HCT116 (cell line): ENCODE measurements around the gene WDFY2. TPM values are rescaled to one million over a fixed set of nuclear protein-coding genes. Genes with fewer than 3 reads are reported as not detected.

ENCODE experiments used
- ATAC-seq: fragments of 200-7000 bp; cut with Tn5 transposase; 2 replicates; pipeline ENCODE4 v1.9.1; 2020; ENCODE audit warnings: mild to moderate bottlenecking, moderate library complexity
- BruUV-seq: library from RNA; stranded (reverse); fragments of 400-500 nt; replicated peaks from 2 replicates; lab custom pipeline; 2021; lab: Mats Ljungman, UMichigan
- CTCF ChIA-PET: fragments of 300-600 bp; sonication (Branson Sonifier 250); formaldehyde crosslinking; loops from one replicate; lab custom pipeline; 2021; ENCODE audit warnings: antibody characterized with exemption; lab: Charles Lee
- POLR2A ChIA-PET: fragments of 300-600, 350-600 bp; sonication (Branson Sonifier 250); formaldehyde crosslinking; loops from one replicate; lab custom pipeline; 2021; ENCODE audit warnings: antibody characterized with exemption; lab: Charles Lee
- RAD21 ChIA-PET, 2 experiments: fragments of 300-600 bp; sonication (Branson Sonifier 250); formaldehyde crosslinking; loops; one replicate each; lab custom pipeline; 2023; ENCODE audit warnings: low total read pairs in 2 of 2; ENCODE audit not compliant: uncharacterized antibody in 2 of 2, unreplicated experiment in 2 of 2, low non-redundant PET in 1 of 2; lab: Charles Lee
- DNase-seq: peaks from one replicate; pipeline ENCODE4 v3.0.0-alpha.2; 2010; ENCODE audit warnings: low read depth, low spot score
- H2AFZ ChIP-seq: fragments of 200-600 bp; shearing (Covaris generic), sonication (generic); 2 replicates; pipeline ENCODE4 v1.6.1; 2017; ENCODE audit warnings: low read depth, mixed run types, mixed read lengths, antibody characterized with exemption, low read length; ENCODE audit not compliant: poor library complexity, severe bottlenecking
- H3K27ac ChIP-seq: 2 replicates; pipeline ENCODE4 v1.5.1; 2012; ENCODE audit warnings: low read depth, low read length
- H3K27me3 ChIP-seq: fragments of 200-600 bp; sonication (generic); 2 replicates; pipeline ENCODE4 v1.6.1; 2016; ENCODE audit warnings: mixed run types, low read length, mixed read lengths; ENCODE audit not compliant: insufficient read depth
- H3K36me3 ChIP-seq, 2 experiments: fragments of 200-500 bp in 1 of 2; fragments of 200-600 bp in 1 of 2; sonication (Bioruptor generic) in 1 of 2; sonication (generic) in 1 of 2; 2 replicates each; pipeline versions ENCODE4 v1.5.1 to v1.6.1; 2014 to 2016; ENCODE audit warnings: low read length in 2 of 2, inconsistent platforms in 1 of 2, mixed read lengths in 1 of 2, mixed run types in 1 of 2; ENCODE audit not compliant: insufficient read depth in 2 of 2, control insufficient read depth in 1 of 2
- H3K4me1 ChIP-seq, 2 experiments: fragments of 200-600 bp in 1 of 2; sonication (generic) in 1 of 2; 2 replicates each; pipeline versions ENCODE4 v1.5.1 to v1.6.1; 2012 to 2017; ENCODE audit warnings: low read length in 2 of 2, inconsistent platforms in 1 of 2, mild to moderate bottlenecking in 1 of 2, mixed read lengths in 1 of 2, mixed run types in 1 of 2, moderate library complexity in 1 of 2; ENCODE audit not compliant: insufficient read depth in 2 of 2, control insufficient read depth in 1 of 2
- H3K4me2 ChIP-seq: fragments of 200-600 bp; sonication (generic); 2 replicates; pipeline ENCODE4 v1.6.1; 2017; ENCODE audit warnings: mixed run types, low read length, mixed read lengths
- H3K4me3 ChIP-seq, 2 experiments: fragments of 200-600 bp in 1 of 2; sonication (generic) in 1 of 2; replicated peaks in 1 of 2; 2 replicates each; pipeline ENCODE4 v1.5.1; 2011 to 2016; ENCODE audit warnings: low read length in 2 of 2, control low read depth in 1 of 2, low read depth in 1 of 2, mild to moderate bottlenecking in 1 of 2, mixed read lengths in 1 of 2, mixed run types in 1 of 2
- H3K79me2 ChIP-seq: fragments of 200-600 bp; sonication (generic); 2 replicates; pipeline ENCODE4 v1.6.1; 2017; ENCODE audit warnings: mild to moderate bottlenecking, mixed run types, low read length, moderate library complexity, mixed read lengths; ENCODE audit not compliant: insufficient read depth
- H3K9ac ChIP-seq: fragments of 200-600 bp; sonication (generic); 2 replicates; pipeline ENCODE4 v1.6.1; 2016; ENCODE audit warnings: low read length, mixed read lengths
- H3K9me2 ChIP-seq: fragments of 200-600 bp; sonication (generic), shearing (Covaris generic); 2 replicates; pipeline ENCODE4 v1.6.1; 2017; ENCODE audit warnings: mixed run types, mild to moderate bottlenecking, moderate library complexity; ENCODE audit not compliant: insufficient read depth
- H3K9me3 ChIP-seq, 2 experiments: fragments of 200-500 bp in 1 of 2; fragments of 200-600 bp in 1 of 2; sonication (Bioruptor generic) in 1 of 2; sonication (generic) in 1 of 2; 2 replicates each; pipeline ENCODE4 v1.6.1; 2014 to 2017; ENCODE audit warnings: low read length in 2 of 2, mixed read lengths in 2 of 2, inconsistent platforms in 1 of 2, low read depth in 1 of 2, mild to moderate bottlenecking in 1 of 2, mixed run types in 1 of 2, moderate library complexity in 1 of 2; ENCODE audit not compliant: control insufficient read depth in 1 of 2, insufficient read depth in 1 of 2
- H4K20me1 ChIP-seq: fragments of 200-600 bp; sonication (generic), shearing (Covaris generic); 2 replicates; pipeline ENCODE4 v1.6.1; 2017; ENCODE audit warnings: mixed run types, mild to moderate bottlenecking, moderate library complexity; ENCODE audit not compliant: insufficient read depth
- CBX3 ChIP-seq: IDR thresholded peaks from 2 replicates; pipeline ENCODE4 v1.6.1; 2012; ENCODE audit warnings: low read depth
- EZH2 ChIP-seq: fragments of 200-600 bp; sonication (generic); IDR thresholded peaks from 2 replicates; pipeline ENCODE4 v1.6.1; 2017; ENCODE audit warnings: antibody characterized with exemption, mixed run types
- EZH2phosphoT487 ChIP-seq: fragments of 200-600 bp; IDR thresholded peaks from 2 replicates; pipeline ENCODE4 v1.6.1; 2018; ENCODE audit warnings: antibody characterized with exemption, borderline replicate concordance
- JUND ChIP-seq: IDR thresholded peaks from 2 replicates; pipeline ENCODE4 v1.6.1; 2012
- POLR2AphosphoS5 ChIP-seq: IDR thresholded peaks from 2 replicates; pipeline ENCODE4 v1.6.1; 2011; ENCODE audit warnings: mild to moderate bottlenecking, low read depth, low read length, moderate library complexity
- REST ChIP-seq: IDR thresholded peaks from 2 replicates; pipeline ENCODE4 v1.6.1; 2012; ENCODE audit warnings: low read depth
- SIN3A ChIP-seq: IDR thresholded peaks from 2 replicates; pipeline ENCODE4 v1.6.1; 2012; ENCODE audit warnings: low read depth
- SP1 ChIP-seq: IDR thresholded peaks from 2 replicates; pipeline ENCODE4 v1.6.1; 2012; ENCODE audit warnings: low read depth
- TCF7L2 ChIP-seq: IDR thresholded peaks from 2 replicates; pipeline ENCODE4 v1.7.0; 2011; ENCODE audit warnings: borderline replicate concordance, inconsistent platforms; ENCODE audit not compliant: insufficient read depth, insufficient read length; ENCODE audit errors: extremely low read depth
- YY1 ChIP-seq: IDR thresholded peaks from 2 replicates; pipeline ENCODE4 v1.6.1; 2011; ENCODE audit warnings: low read length, low read depth, moderate library complexity, mild to moderate bottlenecking; ENCODE audit not compliant: insufficient replicate concordance; ENCODE audit errors: extremely low read depth
- ZFX ChIP-seq: fragments of 450-650 bp; IDR thresholded peaks from 2 replicates; pipeline ENCODE4 v1.6.1; 2017
- ZNF274 ChIP-seq: fragments of 200-500 bp; sonication (Bioruptor generic); IDR thresholded peaks from 2 replicates; pipeline ENCODE4 v1.6.1; 2014; ENCODE audit warnings: mild to moderate bottlenecking, low read depth, low read length, inconsistent platforms
- intact Hi-C: fragments of 100-400 bp; cut with micrococcal nuclease; formaldehyde crosslinking; loops from 2 replicates; pipeline ENCODE4 v1.10.0; 2022
- total RNA-seq: library from RNA; stranded (reverse); gene quantifications from one replicate; pipeline ENCODE4 v1.2.1, GENCODE V29; 2021; ENCODE audit not compliant: unreplicated experiment
- TF ChIP-seq, protein P1 (sequence below): IDR thresholded peaks from 2 replicates; pipeline ENCODE4 v1.6.1; 2011; ENCODE audit warnings: mild to moderate bottlenecking, low read length, moderate library complexity; ENCODE audit not compliant: insufficient replicate concordance; ENCODE audit errors: extremely low read depth
- TF ChIP-seq, protein P2 (sequence below): IDR thresholded peaks from 2 replicates; pipeline ENCODE4 v1.6.1; 2012

WDFY2 gene
- total RNA-seq, 1 experiment from 2014 or later = 6.1 TPM

DNA sequence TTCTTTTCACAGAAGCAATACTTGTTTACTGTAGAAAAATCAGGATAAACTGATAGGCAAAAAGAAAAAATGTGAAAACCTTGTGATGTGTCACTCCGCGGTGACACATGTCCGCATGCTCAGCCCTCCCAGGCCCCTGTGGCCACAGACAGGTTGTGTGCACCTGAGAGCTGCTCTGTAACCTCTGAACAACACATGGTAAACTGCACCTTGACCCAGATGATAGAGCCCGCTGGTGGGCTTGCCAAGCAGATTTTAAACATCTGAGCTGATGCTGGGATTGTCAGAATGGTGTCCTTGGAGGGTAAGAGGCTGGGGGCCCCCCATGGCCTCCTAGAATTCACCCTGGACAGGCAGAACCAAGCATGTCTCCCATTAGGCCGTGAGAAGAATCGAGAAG, 185.9 kb downstream of the WDFY2 start:
- no peak overlapping the region for H3K9ac ChIP-seq
- no peak for ATAC-seq
- RAD21 ChIA-PET = no interaction called here

DNA sequence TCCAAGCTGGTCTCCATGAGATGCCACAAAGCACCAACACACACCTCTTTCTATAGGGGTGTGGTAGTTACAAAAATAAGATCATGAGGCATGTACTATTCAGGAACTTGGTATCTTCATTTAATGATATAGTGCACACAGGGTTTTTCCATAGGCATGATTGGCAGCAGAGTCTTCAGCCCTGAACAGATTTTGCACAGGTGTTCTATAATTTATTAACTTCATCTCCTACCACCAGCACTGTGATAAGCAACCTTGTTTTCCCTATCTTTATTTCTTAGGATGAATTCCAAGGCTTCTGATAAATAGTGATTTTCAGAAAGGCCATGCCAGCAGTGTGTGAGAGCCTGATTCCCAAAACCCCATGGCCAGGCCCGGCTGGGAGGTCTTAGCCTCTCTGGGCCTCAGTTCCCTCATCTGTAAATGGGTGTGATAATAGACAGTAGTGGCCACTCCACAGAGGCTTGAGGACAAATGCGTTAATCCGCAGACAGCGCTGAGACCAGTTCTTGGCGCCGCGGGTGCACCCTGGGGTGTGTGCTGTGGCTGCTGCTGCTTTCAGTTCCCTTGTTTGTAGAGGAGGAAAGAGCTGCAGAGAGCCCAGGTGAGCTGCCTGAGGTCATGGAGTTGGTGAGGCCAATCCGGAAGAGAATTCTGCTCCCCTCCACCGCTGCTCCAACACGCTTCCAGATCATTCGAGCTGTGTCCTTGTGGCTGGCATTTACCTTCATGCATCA, 186.6 kb downstream of the WDFY2 start:
- DNase-seq (no peak), ATAC-seq (no peak)
- Histone ChIP-seq H3K4me3 (no peak overlapping the region), H3K27ac (no peak overlapping the region), H3K4me2 (no peak overlapping the region), H3K79me2 (no peaks in the 10 kb centered on the region), H3K9me3 (no peaks in the 10 kb centered on the region), H3K36me3 (no peaks in the 10 kb centered on the region), H3K9ac (no peak overlapping the region), H4K20me1 (no peaks in the 10 kb centered on the region), H3K27me3 (no peaks in the 10 kb centered on the region), H2AFZ (no peak overlapping the region), H3K4me1 (no peaks in the 10 kb centered on the region), H3K9me2 (no peaks in the 10 kb centered on the region)
- ChIA-PET RAD21 (no interaction called here), CTCF (no interaction called here), POLR2A (no interaction called here)
- intact Hi-C loops = no loop called here
- no TSS peak for BruUV-seq
- TF ChIP-seq YY1 = no peak
- TF ChIP-seq TCF7L2 = no peak
- TF ChIP-seq ZNF274 = no peak
- no peak for TF ChIP-seq EZH2
- no peak for TF ChIP-seq ZFX
- TF ChIP-seq EZH2phosphoT487 = no peak
- no peak for TF ChIP-seq SIN3A
- TF ChIP-seq POLR2AphosphoS5 = no peak
- TF ChIP-seq REST = no peak
- no peak for TF ChIP-seq SP1
- TF ChIP-seq, protein P1, sequence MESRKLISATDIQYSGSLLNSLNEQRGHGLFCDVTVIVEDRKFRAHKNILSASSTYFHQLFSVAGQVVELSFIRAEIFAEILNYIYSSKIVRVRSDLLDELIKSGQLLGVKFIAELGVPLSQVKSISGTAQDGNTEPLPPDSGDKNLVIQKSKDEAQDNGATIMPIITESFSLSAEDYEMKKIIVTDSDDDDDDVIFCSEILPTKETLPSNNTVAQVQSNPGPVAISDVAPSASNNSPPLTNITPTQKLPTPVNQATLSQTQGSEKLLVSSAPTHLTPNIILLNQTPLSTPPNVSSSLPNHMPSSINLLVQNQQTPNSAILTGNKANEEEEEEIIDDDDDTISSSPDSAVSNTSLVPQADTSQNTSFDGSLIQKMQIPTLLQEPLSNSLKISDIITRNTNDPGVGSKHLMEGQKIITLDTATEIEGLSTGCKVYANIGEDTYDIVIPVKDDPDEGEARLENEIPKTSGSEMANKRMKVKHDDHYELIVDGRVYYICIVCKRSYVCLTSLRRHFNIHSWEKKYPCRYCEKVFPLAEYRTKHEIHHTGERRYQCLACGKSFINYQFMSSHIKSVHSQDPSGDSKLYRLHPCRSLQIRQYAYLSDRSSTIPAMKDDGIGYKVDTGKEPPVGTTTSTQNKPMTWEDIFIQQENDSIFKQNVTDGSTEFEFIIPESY = no peak
- no peak for TF ChIP-seq CBX3
- TF ChIP-seq, protein P2, sequence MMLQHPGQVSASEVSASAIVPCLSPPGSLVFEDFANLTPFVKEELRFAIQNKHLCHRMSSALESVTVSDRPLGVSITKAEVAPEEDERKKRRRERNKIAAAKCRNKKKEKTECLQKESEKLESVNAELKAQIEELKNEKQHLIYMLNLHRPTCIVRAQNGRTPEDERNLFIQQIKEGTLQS = no peak
- no peak for TF ChIP-seq JUND

More for the DNA sequence above, 185.9 kb downstream of the WDFY2 start:
- Histone ChIP-seq H2AFZ (no peak overlapping the region), H3K36me3 (no peaks in the 10 kb centered on the region), H3K9me3 (no peaks in the 10 kb centered on the region), H3K79me2 (no peaks in the 10 kb centered on the region), H3K27me3 (no peaks in the 10 kb centered on the region), H3K9me2 (no peaks in the 10 kb centered on the region), H3K4me2 (no peak overlapping the region), H3K27ac (no peak overlapping the region), H3K4me3 (no peak overlapping the region), H3K4me1 (no peaks in the 10 kb centered on the region), H4K20me1 (no peaks in the 10 kb centered on the region)
- ChIA-PET POLR2A (no interaction called here), CTCF (no interaction called here)
- intact Hi-C loops = no loop called here
- BruUV-seq = no TSS peak
- DNase-seq = no peak
- TF ChIP-seq SP1 = no peak
